Type B pancreatic cell (in vitro differentiated cells): Measurements from ENCODE around the gene KLHL17. TPM values are rescaled to one million over a fixed set of nuclear protein-coding genes. Genes with fewer than 3 reads are reported as not detected.

Experiments used
- DNase-seq: peaks from one replicate; pipeline ENCODE4 v3.0.0; 2021; ENCODE audit warnings: mixed read lengths; ENCODE audit not compliant: unreplicated experiment; ENCODE audit errors: extremely low spot score
- H3K27ac Mint-ChIP-seq: 2 replicates; pipeline ENCODE4 v1.8.0; 2021; ENCODE audit warnings: mild to moderate bottlenecking, mixed read lengths
- H3K27me3 Mint-ChIP-seq: 2 replicates; pipeline ENCODE4 v1.8.0; 2021; ENCODE audit warnings: mixed read lengths
- H3K36me3 Mint-ChIP-seq: 2 replicates; pipeline ENCODE4 v1.8.0; 2021; ENCODE audit warnings: mixed read lengths
- H3K4me1 Mint-ChIP-seq: one replicate; pipeline ENCODE4 v1.8.0; 2021; ENCODE audit warnings: mixed read lengths; ENCODE audit not compliant: unreplicated experiment
- H3K4me3 Mint-ChIP-seq: 2 replicates; pipeline ENCODE4 v1.8.0; 2021; ENCODE audit warnings: mild to moderate bottlenecking, mixed read lengths
- H3K9me3 Mint-ChIP-seq: 2 replicates; pipeline ENCODE4 v1.8.0; 2021; ENCODE audit warnings: mixed read lengths
- CTCF ChIP-seq: fragments of 200-600 bp; sonication (generic); conservative IDR thresholded peaks from 2 replicates; pipeline ENCODE4 v1.5.0; 2021; ENCODE audit warnings: antibody characterized with exemption, mild to moderate bottlenecking
- total RNA-seq: library from RNA; stranded (reverse); gene quantifications from 2 replicates; pipeline ENCODE4 v1.2.1, GENCODE V29; 2021; ENCODE audit warnings: low replicate concordance

The KLHL17 gene
- total RNA-seq, 1 donor from 2014 or later = 42.2 TPM

DNA sequence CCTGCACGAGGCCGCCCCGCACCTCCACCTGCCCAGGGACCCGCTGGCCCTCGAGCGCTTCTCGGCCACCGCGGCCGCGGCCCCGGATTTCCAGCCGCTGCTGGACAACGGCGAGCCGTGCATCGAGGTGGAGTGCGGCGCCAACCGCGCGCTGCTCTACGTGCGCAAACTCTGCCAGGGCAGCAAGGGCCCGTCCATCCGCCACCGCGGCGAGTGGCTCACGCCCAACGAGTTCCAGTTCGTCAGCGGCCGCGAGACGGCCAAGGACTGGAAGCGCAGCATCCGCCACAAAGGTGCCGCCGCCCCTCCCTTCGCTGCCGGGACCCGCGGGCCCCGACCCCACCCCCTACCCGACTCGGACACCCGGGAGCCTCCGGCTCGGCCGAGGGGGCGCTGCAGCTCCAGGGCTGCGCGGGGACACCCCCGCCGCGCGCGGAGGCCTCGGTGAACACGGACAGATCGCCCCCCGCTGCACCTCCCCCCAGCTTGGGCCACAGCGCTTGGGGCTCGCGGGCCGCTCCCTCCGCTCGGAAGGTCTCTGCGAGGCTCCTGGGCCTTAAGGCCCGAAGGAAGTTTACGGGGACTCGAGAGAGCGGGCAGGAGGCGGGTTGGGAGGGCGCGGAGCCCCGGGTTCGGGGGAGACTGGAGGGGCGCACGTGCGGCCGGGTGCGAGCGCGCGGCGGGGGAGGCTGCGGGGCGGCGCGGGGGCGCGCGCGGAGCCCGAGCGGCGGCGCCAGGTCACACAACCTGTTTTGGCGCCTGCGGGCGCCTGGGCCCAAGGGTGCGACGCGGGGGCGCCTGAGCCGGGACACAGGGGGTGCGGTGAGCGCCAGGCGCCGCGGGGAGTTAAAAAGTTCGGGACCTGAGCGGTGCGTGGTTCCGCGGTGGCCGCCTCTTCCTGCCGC is 35.5 kb upstream of the KLHL17 start:
- Mint-ChIP-seq H3K36me3 (peaks cover 7% of the 10 kb centered on the region), H3K4me1 (peaks cover 18% of the 10 kb centered on the region), H3K27ac (no peak overlapping the region), H3K27me3 (peaks cover 49% of the 10 kb centered on the region), H3K4me3 (peak overlapping the region; percentile 73), H3K9me3 (no peaks in the 10 kb centered on the region)
- no peak for DNase-seq
- TF ChIP-seq CTCF = no peak

DNA sequence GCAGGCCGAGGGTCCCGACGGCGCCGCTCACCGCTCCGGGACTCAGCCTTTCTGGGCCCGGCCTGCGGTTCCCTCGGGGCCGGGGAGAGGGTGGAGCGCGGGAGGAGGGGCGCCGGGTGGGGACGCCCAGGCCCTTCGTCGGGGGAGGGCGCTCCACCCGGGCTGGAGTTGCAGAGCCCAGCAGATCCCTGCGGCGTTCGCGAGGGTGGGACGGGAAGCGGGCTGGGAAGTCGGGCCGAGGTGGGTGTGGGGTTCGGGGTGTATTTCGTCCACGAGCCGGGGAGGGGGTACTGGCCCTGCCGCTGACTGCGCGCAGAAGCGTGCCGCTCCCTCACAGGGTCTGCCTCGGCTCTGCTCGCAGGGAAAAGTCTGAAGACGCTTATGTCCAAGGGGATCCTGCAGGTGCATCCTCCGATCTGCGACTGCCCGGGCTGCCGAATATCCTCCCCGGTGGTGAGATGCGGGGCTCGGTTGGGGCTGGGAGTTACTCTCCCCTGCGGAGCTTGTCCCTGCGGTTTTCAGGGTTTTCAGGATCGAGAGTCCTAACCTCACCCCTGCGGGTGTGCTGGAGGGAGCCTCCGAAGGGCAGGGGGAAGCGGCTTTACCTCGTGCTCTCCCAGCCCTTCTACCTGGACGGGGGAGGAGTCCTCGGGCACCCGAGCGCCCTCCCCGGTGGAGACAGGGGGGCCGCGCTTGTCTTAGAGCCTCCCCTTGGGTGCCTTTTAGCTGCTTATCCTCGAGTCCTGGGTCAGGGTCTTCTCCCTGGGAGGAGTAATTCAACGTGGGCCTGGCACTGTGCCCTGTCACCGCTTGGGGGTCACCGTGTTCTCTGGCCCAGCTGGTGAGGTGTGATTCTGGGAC is 34.6 kb upstream of the KLHL17 start:
- Mint-ChIP-seq H3K4me3 (peak overlapping the region; percentile 84), H3K9me3 (no peaks in the 10 kb centered on the region), H3K27ac (no peak overlapping the region), H3K4me1 (peaks cover 13% of the 10 kb centered on the region), H3K27me3 (peaks cover 43% of the 10 kb centered on the region), H3K36me3 (peaks cover 7% of the 10 kb centered on the region)
- TF ChIP-seq CTCF = no peak
- no peak for DNase-seq

- Mint-ChIP-seq H3K27me3 (peaks cover 44% of the 10 kb centered on the region), H3K4me3 (no peak overlapping the region), H3K9me3 (no peaks in the 10 kb centered on the region), H3K4me1 (peaks cover 14% of the 10 kb centered on the region), H3K36me3 (peaks cover 3% of the 10 kb centered on the region), H3K27ac (no peak overlapping the region)
- DNase-seq = no peak
- TF ChIP-seq CTCF = no peak
Measured at GRCh38 chr1:927234-927633, 33.1 kb upstream of the KLHL17 start.

- TF ChIP-seq CTCF = no peak
- Mint-ChIP-seq H3K27ac (no peak overlapping the region), H3K27me3 (peaks cover 41% of the 10 kb centered on the region), H3K36me3 (peaks cover 3% of the 10 kb centered on the region), H3K4me3 (no peak overlapping the region), H3K9me3 (no peaks in the 10 kb centered on the region), H3K4me1 (peaks cover 14% of the 10 kb centered on the region)
- DNase-seq = no peak
Measured at GRCh38 chr1:927748-928147, 32.6 kb upstream of the KLHL17 start.

DNA sequence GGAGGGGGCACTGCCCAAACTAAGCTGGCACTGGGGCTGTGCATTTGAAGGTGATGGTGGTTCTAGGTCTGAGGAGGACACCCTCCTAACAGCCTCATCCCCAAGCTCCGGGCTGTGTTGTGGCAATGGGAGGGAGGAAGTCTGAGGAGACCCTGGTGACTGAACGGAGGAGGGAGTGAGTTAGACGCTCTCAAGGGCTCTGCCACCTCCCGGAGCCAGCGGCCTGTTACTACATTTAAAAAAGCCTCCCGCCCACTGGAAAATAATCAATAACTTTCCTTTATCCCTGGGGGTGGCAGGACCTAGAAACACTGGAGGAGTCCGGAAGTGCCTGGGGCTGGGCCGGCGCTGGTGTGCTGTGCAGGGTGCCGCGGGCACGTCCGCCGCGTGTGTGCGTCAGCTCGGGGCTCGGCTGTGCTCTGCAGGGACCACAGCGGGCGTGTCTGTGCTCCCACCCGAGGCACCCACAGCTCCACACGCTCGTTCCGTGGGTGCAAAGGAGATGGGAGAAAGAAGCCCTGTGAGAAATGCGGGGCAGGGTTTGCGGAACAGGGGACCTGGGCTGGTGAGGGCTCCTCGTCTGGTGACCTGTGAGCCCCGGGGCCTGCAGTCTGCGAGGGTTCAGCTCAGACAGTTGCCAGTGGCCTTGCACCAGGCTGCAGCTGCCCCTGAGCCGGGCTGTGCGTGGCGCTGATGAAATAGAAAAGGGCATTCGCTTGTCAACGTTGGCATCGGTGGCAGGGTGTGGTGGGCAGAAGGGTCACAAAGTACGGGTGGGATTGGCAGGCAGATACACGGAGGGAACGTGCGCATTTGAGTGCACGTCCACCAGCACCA is 31.3 kb upstream of the KLHL17 start:
- peaks cover 39% of the 10 kb centered on the region for H3K27me3 Mint-ChIP-seq
- DNase-seq = no peak
- peaks cover 14% of the 10 kb centered on the region for H3K4me1 Mint-ChIP-seq
- TF ChIP-seq CTCF = no peak
- H3K9me3 Mint-ChIP-seq = no peaks in the 10 kb centered on the region
- peak overlapping the region; percentile 7 for H3K4me3 Mint-ChIP-seq
- no peak overlapping the region for H3K27ac Mint-ChIP-seq
- H3K36me3 Mint-ChIP-seq = peaks cover 3% of the 10 kb centered on the region
